Measurements from ENCODE around the gene ZNF691.

DNA sequence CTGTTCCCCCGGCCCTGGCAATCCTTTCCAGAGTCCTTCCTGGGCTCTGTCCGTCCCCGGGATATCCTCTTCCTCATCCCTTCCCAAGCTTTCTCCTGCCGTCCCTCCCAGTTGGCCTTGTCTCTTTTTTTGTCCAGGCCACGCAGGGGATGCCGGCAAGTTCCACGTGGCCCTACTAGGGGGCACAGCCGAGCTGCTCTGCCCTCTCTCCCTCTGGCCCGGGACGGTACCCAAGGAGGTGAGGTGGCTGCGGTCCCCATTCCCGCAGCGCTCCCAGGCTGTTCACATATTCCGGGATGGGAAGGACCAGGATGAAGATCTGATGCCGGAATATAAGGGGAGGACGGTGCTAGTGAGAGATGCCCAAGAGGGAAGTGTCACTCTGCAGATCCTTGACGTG lies 15.8 kb upstream of the ZNF691 start:
- TF ChIP-seq, protein P1, sequence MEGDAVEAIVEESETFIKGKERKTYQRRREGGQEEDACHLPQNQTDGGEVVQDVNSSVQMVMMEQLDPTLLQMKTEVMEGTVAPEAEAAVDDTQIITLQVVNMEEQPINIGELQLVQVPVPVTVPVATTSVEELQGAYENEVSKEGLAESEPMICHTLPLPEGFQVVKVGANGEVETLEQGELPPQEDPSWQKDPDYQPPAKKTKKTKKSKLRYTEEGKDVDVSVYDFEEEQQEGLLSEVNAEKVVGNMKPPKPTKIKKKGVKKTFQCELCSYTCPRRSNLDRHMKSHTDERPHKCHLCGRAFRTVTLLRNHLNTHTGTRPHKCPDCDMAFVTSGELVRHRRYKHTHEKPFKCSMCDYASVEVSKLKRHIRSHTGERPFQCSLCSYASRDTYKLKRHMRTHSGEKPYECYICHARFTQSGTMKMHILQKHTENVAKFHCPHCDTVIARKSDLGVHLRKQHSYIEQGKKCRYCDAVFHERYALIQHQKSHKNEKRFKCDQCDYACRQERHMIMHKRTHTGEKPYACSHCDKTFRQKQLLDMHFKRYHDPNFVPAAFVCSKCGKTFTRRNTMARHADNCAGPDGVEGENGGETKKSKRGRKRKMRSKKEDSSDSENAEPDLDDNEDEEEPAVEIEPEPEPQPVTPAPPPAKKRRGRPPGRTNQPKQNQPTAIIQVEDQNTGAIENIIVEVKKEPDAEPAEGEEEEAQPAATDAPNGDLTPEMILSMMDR (IDR thresholded peaks at IDR 0.05 in 4 of 5, conservative IDR thresholded peaks at IDR 0.05 in 1 of 5): no peak
- no peak for TF ChIP-seq POLR2A (IDR thresholded peaks at IDR 0.05)

Data from gastrocnemius medialis (tissue), 4 donors.